Mesodermal cell (in vitro differentiated cells): Measurements from ENCODE around the gene MNS1. TPM values are rescaled to one million over a fixed set of nuclear protein-coding genes. Genes with fewer than 3 reads are reported as not detected.
"Not testable (repeated sequence)": the region's sequence is repeated elsewhere in the genome, so short reads cannot be mapped to it uniquely, and the experiment has no call there.

Experiments
- H3K27ac ChIP-seq: 2 replicates; pipeline ENCODE4 v1.7.0; 2013; ENCODE audit warnings: mild to moderate bottlenecking, low read depth, low read length, moderate library complexity; ENCODE audit not compliant: severe bottlenecking
- H3K36me3 ChIP-seq: 2 replicates; pipeline ENCODE4 v1.7.1; 2013; ENCODE audit warnings: mild to moderate bottlenecking, low read length, moderate library complexity; ENCODE audit not compliant: control insufficient read depth, insufficient read depth
- H3K4me1 ChIP-seq: one replicate; pipeline ENCODE4 v1.7.1; 2013; ENCODE audit warnings: mild to moderate bottlenecking, low read length; ENCODE audit not compliant: insufficient read depth, control insufficient read depth, poor library complexity, severe bottlenecking
- H3K4me3 ChIP-seq: 2 replicates; pipeline ENCODE4 v1.7.0; 2013; ENCODE audit warnings: low read length, control low read depth, mild to moderate bottlenecking; ENCODE audit not compliant: insufficient read depth, poor library complexity, severe bottlenecking; ENCODE audit errors: extremely low read depth
- H3K9me3 ChIP-seq: 2 replicates; pipeline ENCODE4 v1.7.1; 2013; ENCODE audit warnings: mild to moderate bottlenecking, low read length, moderate library complexity; ENCODE audit not compliant: control insufficient read depth
- WGBS, 2 experiments: methylation state at CpG; one replicate each; pipeline ENCODE4 v1.1.5; 2013; ENCODE audit warnings: missing lambda C conversion rate in 2 of 2; ENCODE audit not compliant: insufficient coverage in 2 of 2; 5-methylcytosine and 5-hydroxymethylcytosine counted together
- polyA plus RNA-seq, 2 experiments: library from polyadenylated mRNA; stranded (reverse); fragments of 50-300 nt; gene quantifications; one replicate each; pipeline ENCODE4 v1.2.3, GENCODE V29; 2013

MNS1 gene
- 1.7 TPM for polyA plus RNA-seq (2013, experiment 1 of 2)
- 2.2 TPM for polyA plus RNA-seq (2013, experiment 2 of 2)

GRCh38 chr15:56464893-56465520, at the start of gene MNS1:
MNS1 (minus strand) TSS chr15:56465137; CDS start chr15:56464972, 165 bp downstream.
- H3K9me3 ChIP-seq = no peaks in the 10 kb centered on the region
- no peaks in the 10 kb centered on the region for H3K36me3 ChIP-seq
- no peak within 1 kb of the TSS for H3K27ac ChIP-seq
- H3K4me1 ChIP-seq = no peaks in the 10 kb centered on the region
- peak within 1 kb of the TSS; percentile 39 for H3K4me3 ChIP-seq
- WGBS, 2 experiments = 41 to 45% methylated on average over 32 to 35 of the region's 38 CpGs

- Histone ChIP-seq H3K4me3 (no peak overlapping the region), H3K36me3 (no peaks in the 10 kb centered on the region), H3K9me3 (no peaks in the 10 kb centered on the region), H3K27ac (no peak overlapping the region), H3K4me1 (no peaks in the 10 kb centered on the region)
- 62 to 65% methylated on average over 7 of the region's 7 CpGs for WGBS, 2 experiments
These were observed 31.7 kb upstream of the MNS1 start for GRCh38 chr15:56496635-56497034.

DNA sequence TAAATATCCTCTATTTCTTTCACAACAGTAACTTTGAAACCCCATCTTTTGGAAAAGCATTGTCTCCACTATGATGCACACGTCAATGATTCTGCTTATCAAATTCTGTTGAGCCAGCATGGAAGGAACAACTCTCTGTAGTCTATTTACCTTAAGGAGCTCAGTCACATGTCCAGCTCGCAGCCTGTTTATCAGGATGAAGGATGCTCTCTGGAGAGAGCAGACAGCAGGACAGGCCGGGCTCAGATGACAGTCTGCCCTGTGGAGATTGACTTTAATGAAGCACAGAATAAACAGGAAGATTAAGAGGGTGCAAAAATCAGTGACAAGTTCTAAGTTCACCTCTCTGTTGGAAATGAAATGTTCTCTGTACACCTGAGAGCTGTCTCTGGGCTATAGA, 30.6 kb upstream of the MNS1 start:
- Histone ChIP-seq H3K4me1 (no peaks in the 10 kb centered on the region), H3K27ac (no peak overlapping the region), H3K4me3 (no peak overlapping the region), H3K36me3 (no peaks in the 10 kb centered on the region), H3K9me3 (no peaks in the 10 kb centered on the region)
- 82 to 88% methylated on average over 2 of the region's 3 CpGs for WGBS, 2 experiments

DNA sequence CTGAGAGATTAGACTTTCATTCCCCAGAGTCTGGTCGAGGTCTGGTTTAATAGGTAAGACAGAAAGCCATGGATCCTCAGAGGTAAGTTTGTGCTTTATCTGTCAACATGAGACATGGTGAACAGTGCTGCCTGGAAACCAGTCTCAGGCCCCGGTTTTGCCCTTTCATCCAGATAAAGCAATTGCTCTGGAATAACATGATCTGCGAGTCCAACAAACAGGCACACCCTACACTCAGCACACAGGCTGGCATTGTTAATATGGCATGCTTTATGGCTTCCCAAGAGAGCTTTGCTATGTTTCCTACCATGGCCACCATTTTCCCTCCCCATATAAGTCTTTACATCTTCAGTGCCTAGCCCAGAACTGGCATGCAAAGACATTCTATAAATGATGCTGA, 30.1 kb upstream of the MNS1 start:
- Histone ChIP-seq H3K36me3 (no peaks in the 10 kb centered on the region), H3K4me3 (no peak overlapping the region), H3K4me1 (no peaks in the 10 kb centered on the region), H3K9me3 (no peaks in the 10 kb centered on the region), H3K27ac (no peak overlapping the region)
- WGBS, 2 experiments = 54 to 79% methylated on average over 3 of the region's 3 CpGs

- WGBS, 2 experiments = 100% methylated on average over 2 of the region's 4 CpGs; no CpG with 5 or more reads in 1 of the 2 experiments
- Histone ChIP-seq H3K9me3 (no peaks in the 10 kb centered on the region), H3K4me1 (no peaks in the 10 kb centered on the region), H3K36me3 (no peaks in the 10 kb centered on the region), H3K4me3 (no peak overlapping the region), H3K27ac (no peak overlapping the region)
These were observed 28.0 kb upstream of the MNS1 start for GRCh38 chr15:56492791-56493555.

GRCh38 chr15:56492236-56492635, 27.3 kb upstream of the MNS1 start:
- Histone ChIP-seq H3K9me3 (no peaks in the 10 kb centered on the region), H3K4me1 (no peaks in the 10 kb centered on the region), H3K36me3 (no peaks in the 10 kb centered on the region), H3K27ac (no peak overlapping the region), H3K4me3 (no peak overlapping the region)
- WGBS, 2 experiments = 79 to 95% methylated on average over 2 to 3 of the region's 3 CpGs

GRCh38 chr15:56491110-56491722, 26.3 kb upstream of the MNS1 start:
- H3K9me3 ChIP-seq = no peaks in the 10 kb centered on the region
- 17 to 25% methylated on average over 3 to 4 of the region's 5 CpGs for WGBS, 2 experiments
- no peak overlapping the region for H3K4me3 ChIP-seq
- no peaks in the 10 kb centered on the region for H3K4me1 ChIP-seq
- H3K27ac ChIP-seq = no peak overlapping the region
- H3K36me3 ChIP-seq = no peaks in the 10 kb centered on the region

GRCh38 chr15:56490461-56490860, 25.5 kb upstream of the MNS1 start:
- H3K27ac ChIP-seq = no peak overlapping the region
- H3K9me3 ChIP-seq = peaks cover 4% of the 10 kb centered on the region
- no peaks in the 10 kb centered on the region for H3K4me1 ChIP-seq
- 86 to 100% methylated on average over 1 of the region's 1 CpG for WGBS, 2 experiments
- H3K4me3 ChIP-seq = no peak overlapping the region
- H3K36me3 ChIP-seq = no peaks in the 10 kb centered on the region

GRCh38 chr15:56486206-56486605, 21.3 kb upstream of the MNS1 start:
- not testable (repeated sequence) for H3K36me3 ChIP-seq, H3K4me3 ChIP-seq, H3K9me3 ChIP-seq, H3K4me1 ChIP-seq, H3K27ac ChIP-seq
- WGBS, 2 experiments = no CpG with 5 or more reads among the region's 2 CpGs

DNA sequence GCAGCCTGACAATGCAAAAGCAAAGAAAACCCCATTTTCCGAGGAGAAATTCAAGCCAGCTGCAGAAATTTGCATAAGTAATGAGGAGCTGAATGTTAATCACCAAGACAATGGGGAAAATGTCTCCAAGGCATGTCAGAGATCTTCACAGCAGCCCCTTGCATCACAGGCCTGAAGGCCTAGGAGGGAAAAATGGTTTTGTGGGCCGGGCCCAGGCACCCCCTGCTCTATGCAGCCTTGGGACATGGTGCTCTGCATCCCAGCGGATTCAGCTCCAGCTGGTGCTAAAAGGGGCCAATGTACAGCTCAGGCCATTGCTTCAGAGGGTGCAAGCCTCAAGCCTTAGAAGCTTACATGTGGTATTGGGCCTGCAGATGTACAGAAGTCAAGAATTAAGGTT, 20.5 kb upstream of the MNS1 start:
- not testable (repeated sequence) for H3K4me1 ChIP-seq, H3K4me3 ChIP-seq, H3K36me3 ChIP-seq, H3K9me3 ChIP-seq, H3K27ac ChIP-seq
- WGBS, 2 experiments = 86 to 97% methylated on average over 2 to 3 of the region's 3 CpGs

DNA sequence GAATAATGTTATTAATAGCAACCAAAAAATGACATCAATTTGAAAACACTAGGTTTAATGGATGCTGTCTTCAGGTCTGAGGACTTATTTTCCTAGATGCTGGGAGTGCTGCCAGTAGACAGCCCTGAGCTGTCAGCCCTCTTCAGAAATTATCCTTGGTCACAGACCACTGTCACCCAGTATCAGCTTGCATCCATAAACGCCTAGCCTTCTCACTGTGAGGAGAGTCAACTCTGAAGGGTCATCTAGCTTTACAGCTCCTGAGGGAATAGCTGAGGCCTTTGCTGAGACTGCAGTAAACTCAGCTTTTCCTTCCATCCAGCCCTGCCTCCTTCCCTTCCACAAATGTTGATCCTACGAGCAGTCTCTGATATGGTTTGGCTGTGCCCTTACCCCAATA, 19.4 kb upstream of the MNS1 start:
- WGBS, 2 experiments = 83 to 100% methylated on average over 1 of the region's 2 CpGs
- H3K9me3 ChIP-seq = peaks cover 4% of the 10 kb centered on the region
- H3K36me3 ChIP-seq = no peaks in the 10 kb centered on the region
- H3K27ac ChIP-seq = no peak overlapping the region
- no peak overlapping the region for H3K4me3 ChIP-seq
- no peaks in the 10 kb centered on the region for H3K4me1 ChIP-seq
